ENCODE measurements around the gene SERPINA9. TPM values are rescaled to one million over a fixed set of nuclear protein-coding genes. Genes with fewer than 3 reads are reported as not detected.

SERPINA9 gene
- total RNA-seq, 1 experiment from 2014 or later: not detected

DNA sequence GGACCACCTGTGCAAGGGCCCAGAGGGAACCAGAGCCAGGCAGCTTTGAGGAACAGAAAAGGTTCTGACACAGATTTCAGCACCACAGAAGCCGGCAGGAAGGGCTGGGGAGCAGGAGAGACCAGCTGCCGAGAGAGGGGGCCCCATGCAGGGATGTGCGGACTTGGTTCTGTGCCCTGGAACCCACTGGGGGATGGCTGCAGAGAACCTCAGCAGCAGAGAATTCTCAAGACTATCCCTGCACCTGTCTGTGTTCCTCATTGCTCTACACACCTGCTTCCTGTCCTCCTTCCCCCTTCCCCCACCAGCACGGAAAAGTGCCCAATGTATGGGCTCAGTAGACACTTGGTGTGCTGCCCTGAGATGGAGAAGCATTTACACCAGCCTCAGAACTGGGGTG is 3.2 kb downstream of the SERPINA9 start:
- TF ChIP-seq EZH2 (IDR thresholded peaks at IDR 0.05; ENCODE audit: low read depth): no peak
- TF ChIP-seq, protein P1, sequence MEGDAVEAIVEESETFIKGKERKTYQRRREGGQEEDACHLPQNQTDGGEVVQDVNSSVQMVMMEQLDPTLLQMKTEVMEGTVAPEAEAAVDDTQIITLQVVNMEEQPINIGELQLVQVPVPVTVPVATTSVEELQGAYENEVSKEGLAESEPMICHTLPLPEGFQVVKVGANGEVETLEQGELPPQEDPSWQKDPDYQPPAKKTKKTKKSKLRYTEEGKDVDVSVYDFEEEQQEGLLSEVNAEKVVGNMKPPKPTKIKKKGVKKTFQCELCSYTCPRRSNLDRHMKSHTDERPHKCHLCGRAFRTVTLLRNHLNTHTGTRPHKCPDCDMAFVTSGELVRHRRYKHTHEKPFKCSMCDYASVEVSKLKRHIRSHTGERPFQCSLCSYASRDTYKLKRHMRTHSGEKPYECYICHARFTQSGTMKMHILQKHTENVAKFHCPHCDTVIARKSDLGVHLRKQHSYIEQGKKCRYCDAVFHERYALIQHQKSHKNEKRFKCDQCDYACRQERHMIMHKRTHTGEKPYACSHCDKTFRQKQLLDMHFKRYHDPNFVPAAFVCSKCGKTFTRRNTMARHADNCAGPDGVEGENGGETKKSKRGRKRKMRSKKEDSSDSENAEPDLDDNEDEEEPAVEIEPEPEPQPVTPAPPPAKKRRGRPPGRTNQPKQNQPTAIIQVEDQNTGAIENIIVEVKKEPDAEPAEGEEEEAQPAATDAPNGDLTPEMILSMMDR (conservative IDR thresholded peaks at IDR 0.05): no peak
- no peaks in the 10 kb centered on the region for H3K9me3 ChIP-seq (ENCODE audit: insufficient read depth, low read depth)

DNA sequence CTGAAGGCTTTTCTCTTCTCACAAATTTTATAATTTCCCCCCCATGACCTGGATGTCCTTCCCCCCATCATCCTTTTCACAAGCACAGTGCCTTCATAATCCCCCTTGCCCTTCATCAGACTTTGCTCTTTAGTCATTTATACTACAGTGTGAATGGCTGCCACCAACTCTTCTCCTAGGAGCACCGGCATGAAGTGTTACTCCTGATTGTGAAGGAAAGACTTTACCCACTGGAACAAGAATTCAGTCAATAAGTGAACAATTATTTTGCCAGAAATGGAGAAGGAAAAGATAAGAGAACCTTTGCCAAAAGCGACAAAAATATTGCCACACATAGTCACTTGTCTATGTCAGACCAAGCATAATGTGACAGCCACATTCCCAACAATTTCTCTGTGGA is 5.0 kb downstream of the SERPINA9 start:
- TF ChIP-seq EZH2 (IDR thresholded peaks at IDR 0.05; ENCODE audit: low read depth): no peak
- TF ChIP-seq, protein P1 (conservative IDR thresholded peaks at IDR 0.05): no peak
- Histone ChIP-seq H3K4me1 (replicated peaks; ENCODE audit: insufficient read depth) (no peaks in the 10 kb centered on the region), H2AFZ (no peak overlapping the region), H3K36me3 (ENCODE audit: low read depth) (no peaks in the 10 kb centered on the region), H3F3A (ENCODE audit: insufficient read depth, low read depth) (no peaks in the 10 kb centered on the region), H3K27ac (no peak overlapping the region), H3K79me2 (ENCODE audit: low read depth) (no peaks in the 10 kb centered on the region), H3K4me2 (no peak overlapping the region), H3K4me3 (no peak overlapping the region), H3K9me3 (ENCODE audit: insufficient read depth, low read depth) (no peaks in the 10 kb centered on the region), H3K9me2 (ENCODE audit: insufficient read depth) (no peaks in the 10 kb centered on the region), H4K20me1 (ENCODE audit: insufficient read depth) (no peaks in the 10 kb centered on the region), H3K27me3 (ENCODE audit: insufficient read depth, low read depth) (peaks cover 15% of the 10 kb centered on the region; the same call in 1 of the 2 replicates)
- BruUV-seq (replicated peaks): no TSS peak
- ChIA-PET POLR2A (ENCODE audit: unreplicated experiment) (no interaction called here), CTCF (no interaction called here)
- intact Hi-C loops (cut with micrococcal nuclease; ENCODE audit: unreplicated experiment): no loop called here
- no peak for DNase-seq

More for the DNA sequence above, 3.2 kb downstream of the SERPINA9 start:
- Histone ChIP-seq H3K9me2 (ENCODE audit: insufficient read depth) (no peaks in the 10 kb centered on the region), H3K27me3 (ENCODE audit: insufficient read depth, low read depth) (peaks cover 15% of the 10 kb centered on the region; the same call in 1 of the 2 replicates), H3K79me2 (ENCODE audit: low read depth) (no peaks in the 10 kb centered on the region), H2AFZ (no peak overlapping the region), H3K27ac (no peak overlapping the region), H4K20me1 (ENCODE audit: insufficient read depth) (no peaks in the 10 kb centered on the region), H3K4me3 (no peak overlapping the region), H3K4me2 (no peak overlapping the region), H3F3A (ENCODE audit: insufficient read depth, low read depth) (no peaks in the 10 kb centered on the region), H3K36me3 (ENCODE audit: low read depth) (no peaks in the 10 kb centered on the region), H3K4me1 (replicated peaks; ENCODE audit: insufficient read depth) (no peaks in the 10 kb centered on the region)
- intact Hi-C loops (cut with micrococcal nuclease; ENCODE audit: unreplicated experiment): no loop called here
- POLR2A ChIA-PET (ENCODE audit: unreplicated experiment): no interaction called here
- BruUV-seq (replicated peaks): no TSS peak
- CTCF ChIA-PET: no interaction called here
- DNase-seq: no peak

DNA sequence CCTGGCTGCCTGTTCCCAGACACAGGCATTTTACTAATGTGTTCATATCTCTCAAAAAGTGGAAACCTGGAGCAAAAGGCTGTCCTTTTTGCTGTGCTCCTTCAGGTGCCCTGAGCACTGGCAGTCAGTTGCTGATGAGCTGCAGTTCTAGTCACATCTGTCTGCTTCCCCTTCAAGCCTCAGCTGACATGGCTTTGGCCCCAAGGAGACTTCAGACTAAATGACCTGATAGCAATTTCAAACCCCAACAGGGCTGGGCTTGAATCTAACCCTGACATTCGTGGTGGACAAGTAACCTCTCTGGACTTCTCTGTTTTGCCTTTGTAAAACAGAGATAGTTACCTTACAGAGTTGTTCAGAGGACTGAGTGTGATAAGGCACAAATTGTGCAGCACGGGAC is 5.7 kb downstream of the SERPINA9 start:
- no peaks in the 10 kb centered on the region for H3F3A ChIP-seq (ENCODE audit: insufficient read depth, low read depth)
- no peaks in the 10 kb centered on the region for H3K79me2 ChIP-seq (ENCODE audit: low read depth)
- no peaks in the 10 kb centered on the region for H4K20me1 ChIP-seq (ENCODE audit: insufficient read depth)
- no peaks in the 10 kb centered on the region for H3K9me3 ChIP-seq (ENCODE audit: insufficient read depth, low read depth)
- no peak for DNase-seq
- H3K27ac ChIP-seq: no peak overlapping the region
- intact Hi-C loops (cut with micrococcal nuclease; ENCODE audit: unreplicated experiment): no loop called here
- POLR2A ChIA-PET (ENCODE audit: unreplicated experiment): no interaction called here
- no TSS peak for BruUV-seq (replicated peaks)
- TF ChIP-seq, protein P1 (conservative IDR thresholded peaks at IDR 0.05): no peak
- no peak for TF ChIP-seq EZH2 (IDR thresholded peaks at IDR 0.05; ENCODE audit: low read depth)
- no peak overlapping the region for H2AFZ ChIP-seq
- H3K27me3 ChIP-seq (ENCODE audit: insufficient read depth, low read depth): peaks cover 15% of the 10 kb centered on the region; the same call in 1 of the 2 replicates
- H3K9me2 ChIP-seq (ENCODE audit: insufficient read depth): no peaks in the 10 kb centered on the region
- H3K4me3 ChIP-seq: no peak overlapping the region
- H3K4me1 ChIP-seq (replicated peaks; ENCODE audit: insufficient read depth): no peaks in the 10 kb centered on the region
- no peak overlapping the region for H3K4me2 ChIP-seq
- CTCF ChIA-PET: no interaction called here
- no peaks in the 10 kb centered on the region for H3K36me3 ChIP-seq (ENCODE audit: low read depth)

All from PC-9 (cell line).